K562 (cell line): ENCODE results near the gene C11orf42. TPM values are rescaled to one million over a fixed set of nuclear protein-coding genes. Genes with fewer than 3 reads are reported as not detected.
A peak's percentile ranks its signal among the peaks of the same experiment; 100 is the strongest.

Experiments used
- ATAC-seq: fragments of 200-7000 bp; cut with Tn5 transposase; 3 replicates; pipeline ENCODE4 v1.9.1; 2020; ENCODE audit warnings: moderate library complexity
- BruUV-seq: library from RNA; stranded (reverse); fragments of 400-500 nt; replicated peaks from 2 replicates; lab custom pipeline; 2021; lab: Mats Ljungman, UMichigan
- CTCF ChIA-PET: fragments of 300-600 bp; formaldehyde crosslinking; extraction: SDS; loops from one replicate; lab custom pipeline; 2021; ENCODE audit warnings: low intra/inter-chr PET ratio; lab: Yijun Ruan, JAX
- POLR2A ChIA-PET: fragments of 300-600, 350-650 bp; sonication (Branson Sonifier 250); formaldehyde crosslinking; extraction: SDS; loops from one replicate; lab custom pipeline; 2021; ENCODE audit warnings: antibody characterized with exemption, inconsistent platforms; lab: Yijun Ruan, JAX
- DNase-seq, 4 experiments: peaks; one replicate each; pipeline versions ENCODE4 v3.0.0 to v3.0.0-alpha.2; 2011 to 2018; ENCODE audit warnings: low spot score in 3 of 4, mixed read lengths in 3 of 4; ENCODE audit errors: extremely low read depth in 1 of 4
- FAIRE-seq: peaks from 2 replicates; lab custom pipeline; 2011; peaks lifted over from hg19 to GRCh38; lab: Jason Lieb, UNC
- H2AFZ ChIP-seq: 2 replicates; pipeline ENCODE4 v1.6.0; 2011; ENCODE audit warnings: low read depth, low read length, control low read depth, inconsistent platforms
- H3K27ac ChIP-seq: fragments of 200-600 bp; 3 replicates; pipeline ENCODE4 v1.8.0; 2011; ENCODE audit warnings: low read depth, mild to moderate bottlenecking, control low read depth, inconsistent platforms, low read length, moderate library complexity, mixed read lengths; ENCODE audit errors: extremely low read depth
- H3K27me3 ChIP-seq, 2 experiments: fragments of 300-600 bp in 1 of 2; 2 replicates in 1 of 2; 3 replicates in 1 of 2; pipeline versions ENCODE4 v1.6.0 to v1.8.0; 2011; ENCODE audit warnings: inconsistent platforms in 2 of 2, low read length in 2 of 2, mild to moderate bottlenecking in 1 of 2, mixed read lengths in 1 of 2, moderate library complexity in 1 of 2; ENCODE audit not compliant: control insufficient read depth in 2 of 2, insufficient read depth in 2 of 2
- H3K36me3 ChIP-seq: fragments of 300-600 bp; 3 replicates; pipeline ENCODE4 v1.8.0; 2011; ENCODE audit warnings: mild to moderate bottlenecking, low read length, inconsistent platforms; ENCODE audit not compliant: control insufficient read depth, insufficient read depth
- H3K4me1 ChIP-seq, 2 experiments: fragments of 200-600 bp in 1 of 2; replicated peaks in 1 of 2; 2 replicates in 1 of 2; 3 replicates in 1 of 2; pipeline versions ENCODE4 v1.5.1 to v1.8.0; 2011; ENCODE audit warnings: inconsistent platforms in 2 of 2, low read length in 2 of 2, mild to moderate bottlenecking in 1 of 2, mixed read lengths in 1 of 2, moderate library complexity in 1 of 2; ENCODE audit not compliant: control insufficient read depth in 2 of 2, insufficient read depth in 2 of 2
- H3K4me2 ChIP-seq: 2 replicates; pipeline ENCODE4 v1.6.1; 2011; ENCODE audit warnings: low read length, control low read depth, inconsistent platforms, mixed read lengths; ENCODE audit not compliant: insufficient read depth
- H3K4me3 ChIP-seq: fragments of 200-600 bp; sonication (generic), shearing (Covaris generic); 2 replicates; pipeline ENCODE4 v1.5.1; 2016; ENCODE audit warnings: control low read depth, inconsistent platforms
- H3K79me2 ChIP-seq: fragments of 200-600 bp; 3 replicates; pipeline ENCODE4 v1.8.0; 2011; ENCODE audit warnings: low read length, inconsistent platforms; ENCODE audit not compliant: control insufficient read depth, insufficient read depth
- H3K9ac ChIP-seq, 2 experiments: 2 replicates each; pipeline versions ENCODE4 v1.6.0 to v1.6.1; 2011; ENCODE audit warnings: low read depth in 2 of 2, low read length in 2 of 2, control low read depth in 1 of 2, inconsistent platforms in 1 of 2, mild to moderate bottlenecking in 1 of 2, mixed read lengths in 1 of 2; ENCODE audit not compliant: insufficient read depth in 1 of 2
- H3K9me1 ChIP-seq: one replicate; pipeline ENCODE4 v1.6.0; 2011; ENCODE audit warnings: inconsistent platforms, mild to moderate bottlenecking, low read length, moderate library complexity; ENCODE audit not compliant: control insufficient read depth, insufficient read depth
- H3K9me3 ChIP-seq: replicated peaks from 2 replicates; pipeline ENCODE4 v1.5.1; 2011; ENCODE audit warnings: low read depth, low read length, inconsistent platforms; ENCODE audit not compliant: control insufficient read depth, insufficient read depth
- H4K20me1 ChIP-seq: replicated peaks from 2 replicates; pipeline ENCODE4 v1.6.1; 2011; ENCODE audit warnings: low read length, inconsistent platforms, mixed read lengths; ENCODE audit not compliant: control insufficient read depth, insufficient read depth
- HDAC8 ChIP-seq: fragments of 450-650 bp; IDR thresholded peaks from 2 replicates; pipeline ENCODE4 v1.6.1; 2016; ENCODE audit warnings: mild to moderate bottlenecking, missing genetic modification characterization, moderate library complexity, missing compliant biosample characterization
- SMARCA5 ChIP-seq: fragments of 450-650 bp; IDR thresholded peaks from 2 replicates; pipeline ENCODE4 v1.6.1; 2016
- SMARCE1 ChIP-seq: fragments of 450-650 bp; IDR thresholded peaks from 2 replicates; pipeline ENCODE4 v1.7.1; 2016; ENCODE audit warnings: mild to moderate bottlenecking
- WGBS: fragments of 100-300 bp; shearing (Covaris generic); methylation state at CpG from one replicate; pipeline ENCODE4 v1.1.6; 2016; ENCODE audit warnings: low coverage, mixed read lengths; ENCODE audit not compliant: insufficient coverage; ENCODE audit errors: missing lambda C conversion rate; 5-methylcytosine and 5-hydroxymethylcytosine counted together
- in situ Hi-C: fragments of 300-500 bp; cut with MboI; formaldehyde crosslinking; loops from 4 replicates; pipeline ENCODE4 v1.15.0; 2018; ENCODE audit warnings: inconsistent platforms, mixed read lengths
- intact Hi-C: fragments of 100-400 bp; cut with micrococcal nuclease; formaldehyde crosslinking; loops from 2 replicates; pipeline ENCODE4 v1.14.2; 2022
- polyA plus RNA-seq, 8 experiments: library from polyadenylated mRNA; depleted of rRNA in 4 of 8; stranded (reverse) in 5 of 8; unstranded in 3 of 8; fragments of >200 nt; fragmentation: Nextera tagmentation in 2 of 8; fragmentation: Illumina TruSeq in 1 of 8; extraction: Ambion mirVana in 2 of 8; extraction: Trizol in 1 of 8; gene quantifications; 2 replicates each; pipeline versions ENCODE4 v1.2.1 to v1.2.3, GENCODE V29; 2011 to 2014; ENCODE audit warnings: inconsistent platforms in 1 of 8, missing spikeins in 1 of 8
- total RNA-seq, 7 experiments: library from RNA; depleted of rRNA in 6 of 7; stranded (reverse); fragments of >200 nt in 6 of 7; fragmentation: Illumina TruSeq in 2 of 7; extraction: Trizol in 2 of 7; gene quantifications; 2 replicates each; pipeline versions ENCODE4 v1.2.1 to v1.2.3, GENCODE V29; 2011 to 2021; ENCODE audit warnings: low replicate concordance in 1 of 7
- TF ChIP-seq, protein P1 (sequence below): fragments of 250-450 bp; sonication (Bioruptor Pico); IDR thresholded peaks from 2 replicates; pipeline ENCODE4 v1.5.0; 2021; ENCODE audit warnings: mild to moderate bottlenecking, borderline replicate concordance
- TF ChIP-seq, protein P2 (sequence below): sonication (generic); formaldehyde crosslinking; IDR thresholded peaks from 2 replicates; pipeline ENCODE4 v1.8.0; 2022; ENCODE audit warnings: mild to moderate bottlenecking, missing genetic modification reagents, borderline replicate concordance
- TF ChIP-seq, protein P3 (sequence below): sonication (generic); formaldehyde crosslinking; IDR thresholded peaks from 2 replicates; pipeline ENCODE4 v1.8.0; 2022; ENCODE audit warnings: missing genetic modification reagents, mild to moderate bottlenecking, borderline replicate concordance

C11orf42 gene
- total and polyA plus RNA-seq, 9 of the 15 experiments (the other 6 are each of a cell fraction or from before 2014, with no cell fraction given): not detected

DNA sequence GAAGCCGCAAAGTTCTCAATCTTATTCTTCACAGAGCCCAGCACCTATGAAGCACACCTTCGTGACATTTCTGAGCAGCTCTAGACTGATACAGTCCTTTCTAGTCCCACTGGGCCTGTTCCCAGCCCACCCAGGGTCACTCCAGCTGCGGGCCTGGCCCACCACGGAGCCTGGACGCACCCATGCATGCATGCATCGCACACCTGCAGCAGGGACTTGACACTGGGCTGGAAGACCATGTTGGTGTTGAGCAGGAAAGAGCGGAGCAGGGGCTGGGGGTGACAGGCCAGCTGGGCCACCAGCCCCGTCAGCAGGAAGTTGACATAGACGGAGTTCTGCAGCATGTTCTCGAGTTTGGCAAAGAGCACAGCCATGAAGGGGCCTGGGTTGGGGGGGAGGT, 9.2 kb downstream of the C11orf42 start:
- H3K27ac ChIP-seq: no peak overlapping the region
- H3K79me2 ChIP-seq: no peaks in the 10 kb centered on the region
- peaks cover 70% of the 10 kb centered on the region; the same call in 2 of the 3 replicates for H3K36me3 ChIP-seq
- no peaks in the 10 kb centered on the region for H3K27me3 ChIP-seq
- peaks cover 0 to 3% of the 10 kb centered on the region in 2 experiments; a peak in 1 of 5 replicates for H3K4me1 ChIP-seq
- H3K9me1 ChIP-seq: no peaks in the 10 kb centered on the region
- H2AFZ ChIP-seq: no peak overlapping the region
- intact Hi-C loops (no loop called here), in situ Hi-C loops (no loop called here)
- H3K9me3 ChIP-seq: no peaks in the 10 kb centered on the region
- DNase-seq: no peak
- ChIA-PET CTCF (no interaction called here), POLR2A (no interaction called here)
- TF ChIP-seq, protein P1, sequence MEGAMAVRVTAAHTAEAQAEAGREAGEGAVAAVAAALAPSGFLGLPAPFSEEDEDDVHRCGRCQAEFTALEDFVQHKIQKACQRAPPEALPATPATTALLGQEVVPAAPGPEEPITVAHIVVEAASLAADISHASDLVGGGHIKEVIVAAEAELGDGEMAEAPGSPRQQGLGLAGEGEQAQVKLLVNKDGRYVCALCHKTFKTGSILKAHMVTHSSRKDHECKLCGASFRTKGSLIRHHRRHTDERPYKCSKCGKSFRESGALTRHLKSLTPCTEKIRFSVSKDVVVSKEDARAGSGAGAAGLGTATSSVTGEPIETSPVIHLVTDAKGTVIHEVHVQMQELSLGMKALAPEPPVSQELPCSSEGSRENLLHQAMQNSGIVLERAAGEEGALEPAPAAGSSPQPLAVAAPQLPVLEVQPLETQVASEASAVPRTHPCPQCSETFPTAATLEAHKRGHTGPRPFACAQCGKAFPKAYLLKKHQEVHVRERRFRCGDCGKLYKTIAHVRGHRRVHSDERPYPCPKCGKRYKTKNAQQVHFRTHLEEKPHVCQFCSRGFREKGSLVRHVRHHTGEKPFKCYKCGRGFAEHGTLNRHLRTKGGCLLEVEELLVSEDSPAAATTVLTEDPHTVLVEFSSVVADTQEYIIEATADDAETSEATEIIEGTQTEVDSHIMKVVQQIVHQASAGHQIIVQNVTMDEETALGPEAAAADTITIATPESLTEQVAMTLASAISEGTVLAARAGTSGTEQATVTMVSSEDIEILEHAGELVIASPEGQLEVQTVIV (CRISPR knock-in tag): no peak
- TF ChIP-seq HDAC8 (tag): no peak
- TF ChIP-seq, protein P2, sequence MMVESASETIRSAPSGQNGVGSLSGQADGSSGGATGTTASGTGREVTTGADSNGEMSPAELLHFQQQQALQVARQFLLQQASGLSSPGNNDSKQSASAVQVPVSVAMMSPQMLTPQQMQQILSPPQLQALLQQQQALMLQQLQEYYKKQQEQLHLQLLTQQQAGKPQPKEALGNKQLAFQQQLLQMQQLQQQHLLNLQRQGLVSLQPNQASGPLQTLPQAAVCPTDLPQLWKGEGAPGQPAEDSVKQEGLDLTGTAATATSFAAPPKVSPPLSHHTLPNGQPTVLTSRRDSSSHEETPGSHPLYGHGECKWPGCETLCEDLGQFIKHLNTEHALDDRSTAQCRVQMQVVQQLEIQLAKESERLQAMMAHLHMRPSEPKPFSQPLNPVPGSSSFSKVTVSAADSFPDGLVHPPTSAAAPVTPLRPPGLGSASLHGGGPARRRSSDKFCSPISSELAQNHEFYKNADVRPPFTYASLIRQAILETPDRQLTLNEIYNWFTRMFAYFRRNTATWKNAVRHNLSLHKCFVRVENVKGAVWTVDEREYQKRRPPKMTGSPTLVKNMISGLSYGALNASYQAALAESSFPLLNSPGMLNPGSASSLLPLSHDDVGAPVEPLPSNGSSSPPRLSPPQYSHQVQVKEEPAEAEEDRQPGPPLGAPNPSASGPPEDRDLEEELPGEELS (CRISPR knock-in tag): no peak
- TF ChIP-seq, protein P3, sequence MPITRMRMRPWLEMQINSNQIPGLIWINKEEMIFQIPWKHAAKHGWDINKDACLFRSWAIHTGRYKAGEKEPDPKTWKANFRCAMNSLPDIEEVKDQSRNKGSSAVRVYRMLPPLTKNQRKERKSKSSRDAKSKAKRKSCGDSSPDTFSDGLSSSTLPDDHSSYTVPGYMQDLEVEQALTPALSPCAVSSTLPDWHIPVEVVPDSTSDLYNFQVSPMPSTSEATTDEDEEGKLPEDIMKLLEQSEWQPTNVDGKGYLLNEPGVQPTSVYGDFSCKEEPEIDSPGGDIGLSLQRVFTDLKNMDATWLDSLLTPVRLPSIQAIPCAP (CRISPR knock-in tag): no peak
- TF ChIP-seq SMARCA5: no peak
- no peak for TF ChIP-seq SMARCE1
- no peak for FAIRE-seq
- no peaks in the 10 kb centered on the region for H4K20me1 ChIP-seq
- BruUV-seq: no TSS peak
- 95% methylated on average over 8 of the region's 10 CpGs for WGBS
- H3K4me2 ChIP-seq: no peak overlapping the region
- no peak overlapping the region for H3K4me3 ChIP-seq
- H3K9ac ChIP-seq: peak overlapping the region in 1 of 2 experiments; percentile 6; a peak in 1 of 4 replicates
- ATAC-seq: no peak
